Caco-2 (cell line): ENCODE results near the gene ZNF284. TPM values are rescaled to one million over a fixed set of nuclear protein-coding genes. Genes with fewer than 3 reads are reported as not detected.

Experiments
- BruUV-seq: library from RNA; stranded (reverse); fragments of 400-500 nt; replicated peaks from 2 replicates; lab custom pipeline; 2021; lab: Mats Ljungman, UMichigan
- CTCF ChIA-PET: fragments of 300-600 bp; sonication (Branson Sonifier 250); formaldehyde crosslinking; loops from one replicate; lab custom pipeline; 2022; ENCODE audit warnings: antibody characterized with exemption; lab: Charles Lee
- POLR2A ChIA-PET: fragments of 300-600 bp; sonication (Branson Sonifier 250); formaldehyde crosslinking; loops from one replicate; lab custom pipeline; 2022; ENCODE audit warnings: antibody characterized with exemption; lab: Charles Lee
- DNase-seq, 2 experiments: peaks; one replicate each; pipeline versions ENCODE4 v3.0.0 to v3.0.0-alpha.2; 2020 to 2022
- H3K27me3 ChIP-seq: replicated peaks from 2 replicates; pipeline ENCODE4 v1.6.0; 2011; ENCODE audit warnings: low read length; ENCODE audit not compliant: control insufficient read depth, insufficient read depth
- H3K36me3 ChIP-seq: 2 replicates; pipeline ENCODE4 v1.5.1; 2011; ENCODE audit warnings: low read length; ENCODE audit not compliant: control insufficient read depth, insufficient read depth
- H3K4me1 ChIP-seq: fragments of 250-450 bp; sonication (Bioruptor Pico); 2 replicates; pipeline ENCODE4 v1.5.1; 2020; ENCODE audit warnings: mild to moderate bottlenecking
- H3K4me3 ChIP-seq: 2 replicates; pipeline ENCODE4 v1.5.1; 2011; ENCODE audit warnings: low read depth, mild to moderate bottlenecking, control low read depth, low read length
- H3K9me3 ChIP-seq: fragments of 250-450 bp; sonication (Bioruptor Pico); 2 replicates; pipeline ENCODE4 v1.5.1; 2020; ENCODE audit warnings: mild to moderate bottlenecking, moderate library complexity
- H3K27ac Mint-ChIP-seq: one replicate; pipeline ENCODE4 v1.8.0; 2022; ENCODE audit warnings: mixed read lengths; ENCODE audit not compliant: unreplicated experiment
- H3K27me3 Mint-ChIP-seq: one replicate; pipeline ENCODE4 v1.8.0; 2022; ENCODE audit warnings: mixed read lengths; ENCODE audit not compliant: insufficient read depth, unreplicated experiment
- H3K36me3 Mint-ChIP-seq: one replicate; pipeline ENCODE4 v1.8.0; 2022; ENCODE audit warnings: mild to moderate bottlenecking, mixed read lengths; ENCODE audit not compliant: insufficient read depth, unreplicated experiment
- H3K4me1 Mint-ChIP-seq: one replicate; pipeline ENCODE4 v1.8.0; 2022; ENCODE audit warnings: low read depth, mixed read lengths; ENCODE audit not compliant: unreplicated experiment
- H3K4me3 Mint-ChIP-seq: one replicate; pipeline ENCODE4 v1.8.0; 2022; ENCODE audit warnings: mild to moderate bottlenecking, moderate library complexity, mixed read lengths; ENCODE audit not compliant: unreplicated experiment
- H3K9me3 Mint-ChIP-seq: one replicate; pipeline ENCODE4 v1.8.0; 2022; ENCODE audit warnings: mixed read lengths; ENCODE audit not compliant: unreplicated experiment
- intact Hi-C: fragments of 100-400 bp; cut with micrococcal nuclease; formaldehyde crosslinking; loops from one replicate; pipeline ENCODE4 v1.10.0; 2022; ENCODE audit not compliant: unreplicated experiment
- total RNA-seq: library from RNA; stranded (reverse); gene quantifications from 2 replicates; pipeline ENCODE4 v1.2.3, GENCODE V29; 2022
- TF ChIP-seq, protein P1 (sequence below), 2 experiments: fragments of 200-600 bp in 1 of 2; IDR thresholded peaks; 1 replicate in 1 of 2; 2 replicates in 1 of 2; pipeline versions ENCODE4 v1.5.1 to v1.8.0; 2011 to 2022; ENCODE audit warnings: antibody characterized with exemption in 1 of 2, control low read depth in 1 of 2, inconsistent platforms in 1 of 2, low read depth in 1 of 2, low read length in 1 of 2, mild to moderate bottlenecking in 1 of 2, moderate library complexity in 1 of 2; ENCODE audit not compliant: insufficient read depth in 1 of 2, severe bottlenecking in 1 of 2, unreplicated experiment in 1 of 2

Gene ZNF284
- total RNA-seq, 1 experiment from 2014 or later = 2.3 TPM

DNA sequence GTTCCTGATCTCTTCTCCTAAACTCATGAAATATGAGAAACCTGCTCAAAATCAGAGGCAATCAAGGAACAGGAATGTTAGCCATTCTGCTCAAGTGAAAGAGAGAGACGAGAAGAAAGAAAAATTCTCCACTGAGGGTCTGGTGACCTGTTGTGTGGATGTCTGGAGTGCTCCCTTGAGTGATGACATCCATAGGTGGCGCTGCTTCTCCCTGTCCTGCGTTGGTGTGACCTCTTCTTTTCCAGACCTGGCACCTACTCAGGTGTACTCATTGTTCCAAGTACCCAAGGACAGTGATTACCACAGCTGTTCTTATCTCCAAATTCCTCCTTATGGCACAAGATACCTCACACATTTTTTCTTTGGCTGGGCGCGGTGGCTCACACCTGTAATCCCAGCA is 16.1 kb upstream of the ZNF284 start:
- Mint-ChIP-seq H3K27me3 (no peaks in the 10 kb centered on the region), H3K36me3 (peaks cover 46% of the 10 kb centered on the region), H3K9me3 (no peaks in the 10 kb centered on the region), H3K27ac (no peak overlapping the region), H3K4me1 (peaks cover 22% of the 10 kb centered on the region), H3K4me3 (no peak overlapping the region)
- ChIA-PET CTCF (no interaction called here), POLR2A (no interaction called here)
- TF ChIP-seq, protein P1, sequence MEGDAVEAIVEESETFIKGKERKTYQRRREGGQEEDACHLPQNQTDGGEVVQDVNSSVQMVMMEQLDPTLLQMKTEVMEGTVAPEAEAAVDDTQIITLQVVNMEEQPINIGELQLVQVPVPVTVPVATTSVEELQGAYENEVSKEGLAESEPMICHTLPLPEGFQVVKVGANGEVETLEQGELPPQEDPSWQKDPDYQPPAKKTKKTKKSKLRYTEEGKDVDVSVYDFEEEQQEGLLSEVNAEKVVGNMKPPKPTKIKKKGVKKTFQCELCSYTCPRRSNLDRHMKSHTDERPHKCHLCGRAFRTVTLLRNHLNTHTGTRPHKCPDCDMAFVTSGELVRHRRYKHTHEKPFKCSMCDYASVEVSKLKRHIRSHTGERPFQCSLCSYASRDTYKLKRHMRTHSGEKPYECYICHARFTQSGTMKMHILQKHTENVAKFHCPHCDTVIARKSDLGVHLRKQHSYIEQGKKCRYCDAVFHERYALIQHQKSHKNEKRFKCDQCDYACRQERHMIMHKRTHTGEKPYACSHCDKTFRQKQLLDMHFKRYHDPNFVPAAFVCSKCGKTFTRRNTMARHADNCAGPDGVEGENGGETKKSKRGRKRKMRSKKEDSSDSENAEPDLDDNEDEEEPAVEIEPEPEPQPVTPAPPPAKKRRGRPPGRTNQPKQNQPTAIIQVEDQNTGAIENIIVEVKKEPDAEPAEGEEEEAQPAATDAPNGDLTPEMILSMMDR (IDR thresholded peaks at IDR 0.05; ENCODE audit: insufficient read depth in 1 of 2, low read depth in 1 of 2, low read length in 1 of 2, severe bottlenecking in 1 of 2, unreplicated experiment in 1 of 2) = no peak
- Histone ChIP-seq H3K36me3 (peaks cover 6% of the 10 kb centered on the region), H3K4me1 (peaks cover 7% of the 10 kb centered on the region), H3K4me3 (no peak overlapping the region), H3K9me3 (0 out of 2 replicates have a peak, but pooled peaks cover 7% of the 10 kb centered on the region), H3K27me3 (no peaks in the 10 kb centered on the region)
- intact Hi-C loops = loop anchor here (10.0 kb wide), 1 partner anchor 101 kb away; the partner anchor contains the start of gene ZNF221
- no peak for DNase-seq
- BruUV-seq = no TSS peak

DNA sequence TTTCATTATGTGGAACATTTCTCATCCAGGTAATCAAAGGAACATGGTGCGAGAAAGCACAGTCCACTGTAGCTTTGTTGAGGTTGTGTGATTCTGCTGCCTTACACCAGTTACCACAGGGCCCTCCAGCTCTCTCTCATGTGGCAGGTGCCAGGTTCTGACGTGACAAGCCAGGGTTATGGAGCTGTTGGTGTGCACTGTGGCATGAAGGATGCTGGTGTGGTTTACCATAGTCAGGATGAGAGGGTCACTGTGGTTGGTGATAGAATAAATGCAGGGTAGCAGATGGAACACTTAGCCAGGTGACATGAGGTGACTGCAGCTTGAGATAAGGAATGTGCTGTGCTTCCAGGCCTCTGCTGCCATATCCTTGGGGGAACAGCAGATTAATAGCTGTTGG is 12.7 kb upstream of the ZNF284 start:
- intact Hi-C loops = loop anchor here (10.0 kb wide), 1 partner anchor 104 kb away; the partner anchor contains the start of gene ZNF221
- TF ChIP-seq, protein P1 (IDR thresholded peaks at IDR 0.05; ENCODE audit: insufficient read depth in 1 of 2, low read depth in 1 of 2, low read length in 1 of 2, severe bottlenecking in 1 of 2, unreplicated experiment in 1 of 2) = no peak
- no peak overlapping the region for H3K4me3 Mint-ChIP-seq
- H3K9me3 Mint-ChIP-seq = no peaks in the 10 kb centered on the region
- H3K4me1 Mint-ChIP-seq = peaks cover 3% of the 10 kb centered on the region
- Histone ChIP-seq H3K9me3 (0 out of 2 replicates have a peak, but pooled peaks cover 7% of the 10 kb centered on the region), H3K36me3 (peaks cover 8% of the 10 kb centered on the region), H3K4me3 (no peak overlapping the region), H3K27me3 (no peaks in the 10 kb centered on the region), H3K4me1 (no peaks in the 10 kb centered on the region)
- H3K27me3 Mint-ChIP-seq = no peaks in the 10 kb centered on the region
- no peak overlapping the region for H3K27ac Mint-ChIP-seq
- DNase-seq = no peak
- H3K36me3 Mint-ChIP-seq = peaks cover 48% of the 10 kb centered on the region
- POLR2A ChIA-PET = no interaction called here
- CTCF ChIA-PET = no interaction called here
- BruUV-seq = no TSS peak

DNA sequence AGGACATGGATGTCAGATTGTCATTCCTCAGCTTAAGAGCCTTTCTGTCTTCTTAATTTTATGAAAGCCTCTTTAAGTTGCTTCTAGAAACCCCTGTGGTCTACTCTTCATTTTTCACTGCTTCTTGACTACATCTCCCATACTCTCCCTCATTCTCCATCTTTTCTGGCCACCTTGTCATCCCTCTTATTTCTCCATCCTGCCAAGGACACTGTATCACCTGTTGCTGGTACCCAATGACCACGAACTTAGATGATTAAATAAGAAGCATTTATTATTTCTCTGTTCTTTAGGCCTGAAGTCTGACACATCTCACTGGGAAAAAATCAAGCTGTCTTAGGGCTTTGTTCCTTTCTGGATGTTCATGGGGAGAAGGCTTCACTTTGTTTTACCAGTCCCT is 10.9 kb upstream of the ZNF284 start:
- Mint-ChIP-seq H3K27ac (no peak overlapping the region), H3K9me3 (peaks cover 3% of the 10 kb centered on the region), H3K4me1 (no peaks in the 10 kb centered on the region), H3K36me3 (peaks cover 49% of the 10 kb centered on the region), H3K27me3 (no peaks in the 10 kb centered on the region), H3K4me3 (no peak overlapping the region)
- Histone ChIP-seq H3K9me3 (peaks cover 4% of the 10 kb centered on the region), H3K4me3 (no peak overlapping the region), H3K27me3 (no peaks in the 10 kb centered on the region), H3K36me3 (peaks cover 5% of the 10 kb centered on the region), H3K4me1 (no peaks in the 10 kb centered on the region)
- TF ChIP-seq, protein P1 (IDR thresholded peaks at IDR 0.05; ENCODE audit: insufficient read depth in 1 of 2, low read depth in 1 of 2, low read length in 1 of 2, severe bottlenecking in 1 of 2, unreplicated experiment in 1 of 2) = no peak
- DNase-seq = no peak
- CTCF ChIA-PET = no interaction called here
- POLR2A ChIA-PET = no interaction called here
- BruUV-seq = no TSS peak
- intact Hi-C loops = no loop called here
